HL-60 (cell line): ENCODE results near the gene RNF214.

ENCODE experiments used
- DNase-seq, 2 experiments: peaks; one replicate each; pipeline ENCODE4 v3.0.0-alpha.2; 2010 to 2020; ENCODE audit warnings: low read depth in 1 of 2, low spot score in 1 of 2
- H3K27ac ChIP-seq: fragments of 250-450 bp; sonication (Bioruptor Pico); replicated peaks from 2 replicates; pipeline ENCODE4 v1.5.1; 2020; ENCODE audit warnings: mild to moderate bottlenecking, moderate library complexity
- H3K27me3 ChIP-seq: fragments of 250-450 bp; sonication (Bioruptor Pico); 2 replicates; pipeline ENCODE4 v1.5.1; 2021; ENCODE audit warnings: mild to moderate bottlenecking, moderate library complexity; ENCODE audit not compliant: insufficient read depth, poor library complexity, severe bottlenecking
- H3K4me3 ChIP-seq: replicated peaks from 2 replicates; pipeline ENCODE4 v1.5.1; 2011; ENCODE audit warnings: mild to moderate bottlenecking, control low read depth, low read length; ENCODE audit not compliant: insufficient read depth
- GABPA ChIP-seq: IDR thresholded peaks from 2 replicates; pipeline ENCODE4 v1.6.1; 2012; ENCODE audit warnings: low read depth
- POLR2AphosphoS5 ChIP-seq: IDR thresholded peaks from 2 replicates; pipeline ENCODE4 v1.6.1; 2012; ENCODE audit warnings: low read depth
- SPI1 ChIP-seq: IDR thresholded peaks from 2 replicates; pipeline ENCODE4 v1.6.1; 2012; ENCODE audit warnings: low read depth, mild to moderate bottlenecking, borderline replicate concordance
- TF ChIP-seq, protein P1 (sequence below): IDR thresholded peaks from one replicate; pipeline ENCODE4 v1.5.1; 2011; ENCODE audit warnings: low read length, control low read depth, inconsistent platforms; ENCODE audit not compliant: insufficient read depth
- TF ChIP-seq, protein P2 (sequence below): IDR thresholded peaks from 2 replicates; pipeline ENCODE4 v1.6.1; 2012; ENCODE audit warnings: low read depth; ENCODE audit not compliant: insufficient replicate concordance

RNF214 gene

DNA sequence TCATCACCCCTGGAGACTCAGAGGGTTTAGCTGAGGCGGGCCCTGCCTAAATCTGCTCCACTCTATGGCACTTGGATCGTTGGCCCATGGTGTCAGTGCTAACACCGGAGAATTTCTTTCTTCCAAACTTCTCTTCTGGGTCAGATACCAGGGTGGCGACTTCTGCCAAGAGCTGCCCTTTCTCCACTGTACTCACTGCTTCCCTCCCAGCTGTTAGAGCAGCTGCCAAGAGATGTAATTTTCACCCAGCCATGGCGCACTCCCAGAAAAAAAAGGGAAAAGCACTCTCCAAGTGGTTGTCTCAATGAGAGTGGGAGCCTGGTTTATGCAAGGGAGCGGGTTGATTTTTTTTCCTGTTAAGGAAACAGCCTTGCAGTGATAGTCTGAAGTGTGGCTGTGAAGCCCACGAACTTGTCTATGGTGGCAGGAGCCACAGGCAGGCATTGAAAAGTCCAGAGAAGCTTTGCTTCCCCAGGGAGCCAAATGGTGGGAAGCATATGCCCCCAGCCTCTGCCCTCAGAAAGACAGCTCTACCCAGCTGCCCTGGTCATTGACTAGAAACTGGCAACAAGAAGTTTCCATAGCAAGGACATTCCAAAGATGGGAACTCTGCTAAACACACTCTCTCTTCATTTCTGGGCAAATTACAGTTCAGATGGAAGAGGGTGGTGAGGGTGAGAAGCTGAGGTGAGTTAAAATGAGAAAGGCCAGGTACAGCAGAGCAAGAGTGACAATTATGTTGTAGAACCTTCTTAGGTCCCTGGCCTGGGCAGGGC, 11.3 kb upstream of the RNF214 start:
- Histone ChIP-seq H3K27me3 (no peaks in the 10 kb centered on the region), H3K27ac (no peak overlapping the region), H3K4me3 (no peak overlapping the region)
- no peak for DNase-seq
- no peak for TF ChIP-seq GABPA

DNA sequence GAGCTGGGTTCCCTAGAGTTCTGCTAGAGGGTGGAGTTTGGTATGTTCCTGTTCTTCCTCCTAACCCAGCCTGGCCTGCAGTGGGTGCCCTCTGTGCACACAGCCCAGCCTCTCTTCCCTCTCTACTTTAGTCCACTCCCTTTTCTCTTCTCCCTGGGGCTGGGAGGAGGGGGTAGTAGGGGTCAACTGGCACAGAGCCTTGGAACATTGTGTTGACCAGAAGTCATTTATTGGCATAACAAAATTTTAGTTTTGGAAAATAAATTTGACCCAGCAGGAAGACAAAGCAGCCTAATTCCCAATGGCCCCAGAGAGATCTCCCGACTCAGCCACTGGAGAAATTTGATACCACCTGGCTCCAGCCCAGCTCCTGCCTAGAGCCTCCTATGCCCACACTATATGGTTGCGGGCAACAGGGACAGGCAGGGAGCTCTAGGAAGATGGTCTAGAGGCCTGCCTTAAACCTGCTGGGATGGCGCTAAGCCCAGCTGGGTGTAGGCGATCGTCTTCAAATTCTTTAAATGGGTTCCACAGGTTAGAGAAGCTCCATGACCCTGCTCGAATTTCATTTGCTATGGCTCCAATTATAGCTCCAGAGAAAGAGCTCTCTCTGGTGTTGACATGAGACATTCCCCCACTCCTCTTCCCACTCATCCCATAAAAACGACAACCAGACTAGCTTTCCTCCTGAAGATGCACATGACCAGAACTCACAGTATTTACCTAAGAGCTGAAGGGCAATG, 10.5 kb upstream of the RNF214 start:
- TF ChIP-seq, protein P1, sequence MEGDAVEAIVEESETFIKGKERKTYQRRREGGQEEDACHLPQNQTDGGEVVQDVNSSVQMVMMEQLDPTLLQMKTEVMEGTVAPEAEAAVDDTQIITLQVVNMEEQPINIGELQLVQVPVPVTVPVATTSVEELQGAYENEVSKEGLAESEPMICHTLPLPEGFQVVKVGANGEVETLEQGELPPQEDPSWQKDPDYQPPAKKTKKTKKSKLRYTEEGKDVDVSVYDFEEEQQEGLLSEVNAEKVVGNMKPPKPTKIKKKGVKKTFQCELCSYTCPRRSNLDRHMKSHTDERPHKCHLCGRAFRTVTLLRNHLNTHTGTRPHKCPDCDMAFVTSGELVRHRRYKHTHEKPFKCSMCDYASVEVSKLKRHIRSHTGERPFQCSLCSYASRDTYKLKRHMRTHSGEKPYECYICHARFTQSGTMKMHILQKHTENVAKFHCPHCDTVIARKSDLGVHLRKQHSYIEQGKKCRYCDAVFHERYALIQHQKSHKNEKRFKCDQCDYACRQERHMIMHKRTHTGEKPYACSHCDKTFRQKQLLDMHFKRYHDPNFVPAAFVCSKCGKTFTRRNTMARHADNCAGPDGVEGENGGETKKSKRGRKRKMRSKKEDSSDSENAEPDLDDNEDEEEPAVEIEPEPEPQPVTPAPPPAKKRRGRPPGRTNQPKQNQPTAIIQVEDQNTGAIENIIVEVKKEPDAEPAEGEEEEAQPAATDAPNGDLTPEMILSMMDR: no peak
- TF ChIP-seq, protein P2, sequence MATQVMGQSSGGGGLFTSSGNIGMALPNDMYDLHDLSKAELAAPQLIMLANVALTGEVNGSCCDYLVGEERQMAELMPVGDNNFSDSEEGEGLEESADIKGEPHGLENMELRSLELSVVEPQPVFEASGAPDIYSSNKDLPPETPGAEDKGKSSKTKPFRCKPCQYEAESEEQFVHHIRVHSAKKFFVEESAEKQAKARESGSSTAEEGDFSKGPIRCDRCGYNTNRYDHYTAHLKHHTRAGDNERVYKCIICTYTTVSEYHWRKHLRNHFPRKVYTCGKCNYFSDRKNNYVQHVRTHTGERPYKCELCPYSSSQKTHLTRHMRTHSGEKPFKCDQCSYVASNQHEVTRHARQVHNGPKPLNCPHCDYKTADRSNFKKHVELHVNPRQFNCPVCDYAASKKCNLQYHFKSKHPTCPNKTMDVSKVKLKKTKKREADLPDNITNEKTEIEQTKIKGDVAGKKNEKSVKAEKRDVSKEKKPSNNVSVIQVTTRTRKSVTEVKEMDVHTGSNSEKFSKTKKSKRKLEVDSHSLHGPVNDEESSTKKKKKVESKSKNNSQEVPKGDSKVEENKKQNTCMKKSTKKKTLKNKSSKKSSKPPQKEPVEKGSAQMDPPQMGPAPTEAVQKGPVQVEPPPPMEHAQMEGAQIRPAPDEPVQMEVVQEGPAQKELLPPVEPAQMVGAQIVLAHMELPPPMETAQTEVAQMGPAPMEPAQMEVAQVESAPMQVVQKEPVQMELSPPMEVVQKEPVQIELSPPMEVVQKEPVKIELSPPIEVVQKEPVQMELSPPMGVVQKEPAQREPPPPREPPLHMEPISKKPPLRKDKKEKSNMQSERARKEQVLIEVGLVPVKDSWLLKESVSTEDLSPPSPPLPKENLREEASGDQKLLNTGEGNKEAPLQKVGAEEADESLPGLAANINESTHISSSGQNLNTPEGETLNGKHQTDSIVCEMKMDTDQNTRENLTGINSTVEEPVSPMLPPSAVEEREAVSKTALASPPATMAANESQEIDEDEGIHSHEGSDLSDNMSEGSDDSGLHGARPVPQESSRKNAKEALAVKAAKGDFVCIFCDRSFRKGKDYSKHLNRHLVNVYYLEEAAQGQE: no peak
- no peak for TF ChIP-seq GABPA
- no peak for TF ChIP-seq SPI1
- no peak for TF ChIP-seq POLR2AphosphoS5
- Histone ChIP-seq H3K4me3 (no peak overlapping the region), H3K27me3 (no peaks in the 10 kb centered on the region), H3K27ac (no peak overlapping the region)
- no peak for DNase-seq

DNA sequence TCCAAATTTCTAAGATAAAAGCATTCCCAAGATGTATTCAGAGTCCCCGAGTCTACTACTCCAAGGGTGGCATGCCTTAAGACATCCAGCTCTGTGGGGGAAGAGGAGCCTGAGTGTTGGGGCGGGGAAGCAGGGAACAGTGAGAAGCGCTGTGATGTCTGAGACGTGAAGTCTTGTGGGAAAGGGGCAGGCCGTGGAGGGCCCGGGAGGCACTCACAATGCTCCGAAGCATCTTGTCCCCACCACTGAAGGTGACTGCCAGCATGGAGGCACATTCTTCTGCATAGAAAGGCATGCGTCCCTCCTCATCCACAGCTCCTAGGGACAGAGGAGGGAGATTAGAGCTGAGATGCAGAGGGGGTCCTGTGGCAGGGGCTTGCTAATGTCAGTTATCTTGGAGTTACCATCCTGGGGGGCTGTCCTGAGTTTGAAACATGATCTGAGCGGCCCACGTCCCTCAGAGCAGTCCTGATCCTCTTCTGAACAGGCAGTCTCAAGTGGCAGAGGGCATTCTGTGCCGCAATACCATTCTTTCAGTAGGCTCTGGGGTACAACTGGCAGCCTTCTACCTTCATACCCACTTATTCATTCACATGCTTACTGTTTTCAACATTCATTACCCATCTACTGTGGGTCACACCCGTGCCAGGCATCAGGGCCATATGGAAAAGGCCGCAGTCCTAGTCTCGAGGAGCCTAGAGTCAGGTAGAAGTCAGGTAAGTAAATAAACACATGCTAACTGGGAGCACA, 9.3 kb upstream of the RNF214 start:
- no peaks in the 10 kb centered on the region for H3K27me3 ChIP-seq
- TF ChIP-seq, protein P1: no peak
- no peak for TF ChIP-seq GABPA
- no peak for TF ChIP-seq POLR2AphosphoS5
- TF ChIP-seq SPI1: no peak
- TF ChIP-seq, protein P2: no peak
- no peak for DNase-seq
- H3K4me3 ChIP-seq: no peak overlapping the region
- H3K27ac ChIP-seq: no peak overlapping the region
